ENCODE data around the gene ANO1. TPM values are rescaled to one million over a fixed set of nuclear protein-coding genes. Genes with fewer than 3 reads are reported as not detected.

ANO1 gene
- polyA plus RNA-seq, 4 donors, result 13.4 to 47.0 (median 15.2) TPM

DNA sequence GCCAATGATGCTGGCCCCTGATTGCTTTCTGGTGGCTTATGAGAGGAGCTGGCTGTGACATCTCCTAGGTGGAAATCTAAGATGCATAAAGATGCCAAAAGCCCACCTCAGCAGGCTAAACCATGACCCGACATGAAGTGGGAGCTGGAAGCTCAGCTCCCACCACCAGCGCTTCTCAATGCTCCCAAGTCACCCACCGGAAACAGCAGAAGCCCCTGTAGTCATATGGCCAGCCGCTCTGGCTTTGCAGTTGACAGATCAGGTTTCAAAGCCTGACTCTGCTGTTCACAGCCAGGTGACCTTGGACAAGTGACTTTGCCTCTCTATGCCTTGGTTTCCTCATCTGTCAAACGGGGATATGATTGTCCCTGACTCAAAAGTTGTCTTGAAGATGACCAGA lies 29.1 kb upstream of the ANO1 start:
- no peak for DNase-seq (ENCODE audit: low read depth in 4 of 4, low spot score in 3 of 4)

DNA sequence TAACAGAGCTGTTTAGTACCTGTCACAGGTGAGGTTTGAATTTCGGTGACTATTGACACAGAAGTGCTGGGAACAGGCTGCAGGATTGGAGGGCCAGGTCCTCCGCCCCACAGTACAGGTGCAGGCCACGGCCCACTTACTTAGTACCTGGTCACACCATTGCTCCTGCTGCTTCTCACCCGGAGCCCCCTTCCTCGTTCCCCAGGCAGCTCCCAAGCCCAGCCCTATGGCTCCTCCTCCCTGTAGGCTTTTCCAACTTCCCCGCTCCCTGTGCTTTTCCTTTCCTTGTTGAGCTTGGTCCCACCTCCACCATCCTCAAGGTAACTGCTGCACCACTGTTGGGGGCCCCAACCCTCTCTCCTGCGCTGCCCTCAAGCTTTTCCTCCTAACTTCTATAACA lies 27.9 kb upstream of the ANO1 start:
- DNase-seq (ENCODE audit: low read depth in 4 of 4, low spot score in 3 of 4), result no peak

DNA sequence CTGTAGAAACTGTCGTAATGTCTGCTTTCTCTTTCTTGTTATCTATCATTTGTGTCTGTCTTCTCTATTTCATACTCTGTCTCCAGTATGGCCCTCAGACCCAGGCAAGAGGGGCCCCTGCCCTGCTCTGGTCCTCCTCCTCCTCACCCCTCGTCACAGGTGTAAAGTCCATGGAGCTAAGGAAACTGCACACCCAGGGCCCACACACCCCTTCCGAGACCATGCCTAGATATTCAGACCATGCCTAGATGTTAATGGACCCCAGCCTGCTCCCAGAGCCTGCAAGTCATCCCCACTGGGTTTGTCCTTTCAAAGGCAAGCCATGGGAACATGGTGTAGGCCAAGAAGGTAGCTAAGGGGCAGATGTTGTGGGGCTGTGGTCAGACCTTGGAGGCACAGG lies 24.1 kb upstream of the ANO1 start:
- DNase-seq (ENCODE audit: low read depth in 4 of 4, low spot score in 3 of 4), result no peak

DNA sequence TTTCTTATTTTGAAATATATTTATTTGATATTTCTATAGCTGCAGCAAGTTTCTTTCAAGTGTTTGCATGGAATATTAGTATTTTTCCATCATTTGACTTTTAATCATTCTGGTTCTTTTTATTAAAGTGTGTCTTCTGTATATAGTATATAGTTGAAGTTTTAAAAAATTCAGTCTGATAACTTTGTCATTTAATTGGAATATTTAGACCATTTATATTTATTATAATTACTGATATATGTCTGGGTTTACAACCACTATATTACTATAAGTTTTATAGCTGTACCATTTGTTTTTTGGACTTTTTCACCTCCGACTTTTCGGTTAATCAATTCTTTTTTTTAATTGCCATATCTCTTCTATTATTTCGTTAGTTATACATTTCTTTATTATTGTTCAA lies 22.7 kb upstream of the ANO1 start:
- DNase-seq (ENCODE audit: low read depth in 4 of 4, low spot score in 3 of 4), result no peak

DNA sequence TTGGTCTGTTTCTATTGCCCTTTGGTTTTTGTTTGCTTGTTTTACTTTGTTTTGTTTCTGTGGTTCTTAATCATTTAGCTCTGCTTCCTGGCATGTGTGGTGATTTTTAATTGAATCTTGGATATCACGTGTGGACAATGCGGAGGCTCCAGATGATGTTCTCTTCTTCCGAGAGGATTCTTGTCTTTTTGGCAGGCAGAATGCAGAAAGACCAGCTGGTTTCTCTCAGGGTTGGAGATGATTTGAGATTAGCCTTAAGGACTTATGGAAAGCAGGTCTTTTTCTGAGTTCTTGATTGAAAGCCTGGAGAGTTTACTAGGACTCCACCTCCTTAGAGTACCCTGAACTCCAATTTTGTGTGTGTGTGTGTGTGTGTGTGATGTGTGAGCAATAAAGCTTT lies 21.0 kb upstream of the ANO1 start:
- DNase-seq (ENCODE audit: low read depth in 4 of 4, low spot score in 3 of 4), result no peak

DNA sequence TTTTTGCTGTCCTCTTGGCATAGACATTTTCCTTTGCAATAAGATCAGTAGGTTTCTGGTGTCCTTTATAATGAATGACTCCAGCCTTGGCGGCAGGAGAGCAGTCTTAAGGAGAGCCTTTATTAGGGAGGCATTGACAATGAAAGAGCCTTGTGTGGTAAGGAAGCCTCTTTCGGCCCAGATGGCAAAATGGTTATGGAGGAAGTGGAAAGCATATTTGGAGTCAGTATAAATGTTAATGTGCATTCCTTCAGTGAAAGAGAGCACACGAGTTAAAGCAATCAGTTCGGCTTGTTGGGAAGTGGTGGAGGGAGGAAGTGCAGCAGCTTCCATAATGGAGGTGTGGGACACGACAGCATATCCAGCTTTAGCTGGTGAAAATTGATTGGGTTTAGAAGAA lies 18.1 kb upstream of the ANO1 start:
- no peak for DNase-seq (ENCODE audit: low read depth in 4 of 4, low spot score in 3 of 4)

DNA sequence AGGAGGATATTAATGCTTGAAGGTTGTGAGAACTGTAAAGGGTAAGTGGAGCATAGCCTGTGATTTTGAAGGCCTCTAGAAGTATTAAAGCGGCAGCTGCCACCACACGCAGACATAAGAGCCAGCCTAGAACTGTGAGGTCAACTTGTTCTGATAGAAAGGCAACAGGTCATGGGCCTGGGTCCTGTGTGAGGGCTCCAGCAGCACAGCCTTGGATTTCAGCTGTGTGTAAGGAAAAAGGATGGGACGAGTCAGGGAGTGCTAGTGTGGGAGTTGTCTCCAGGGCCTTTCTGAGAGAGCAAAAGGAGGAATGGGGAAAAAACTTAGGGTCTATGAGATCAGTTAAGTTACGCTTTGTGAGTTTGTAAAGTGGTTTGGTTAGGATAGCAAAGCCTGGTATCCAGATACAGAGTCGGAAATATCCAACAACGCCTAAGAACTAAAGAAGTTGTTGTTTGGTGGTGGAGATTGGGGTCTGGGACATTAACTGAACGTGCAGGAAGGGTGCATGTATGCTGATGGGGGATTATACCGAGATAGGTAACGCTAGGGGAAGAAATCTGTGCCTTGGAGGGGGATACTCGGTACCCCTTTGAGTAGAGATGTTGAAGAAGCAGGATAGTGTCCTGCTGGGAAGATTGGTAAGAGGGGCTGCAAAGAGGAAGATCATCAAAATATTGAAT lies 17.4 kb upstream of the ANO1 start:
- DNase-seq (ENCODE audit: low read depth in 4 of 4, low spot score in 3 of 4), result no peak

DNA sequence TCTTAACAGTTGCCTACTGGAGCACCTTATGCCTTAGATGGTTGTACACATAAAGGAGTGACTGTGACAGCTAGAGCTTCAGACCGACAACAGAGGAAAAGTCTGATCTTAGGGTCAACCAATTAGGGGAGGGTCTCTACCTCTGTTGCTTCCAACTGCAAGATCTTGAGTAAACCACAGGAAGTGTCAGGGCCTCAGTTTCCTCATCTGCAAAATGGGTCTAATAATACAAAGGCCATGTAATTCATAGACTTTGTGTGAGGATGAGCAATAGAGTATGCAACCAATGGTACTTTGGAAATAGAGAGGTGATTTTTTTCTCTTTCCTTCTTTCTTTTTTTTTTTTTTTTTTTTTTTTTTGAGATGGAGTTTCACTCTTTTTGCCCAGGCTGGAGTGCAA lies 16.4 kb upstream of the ANO1 start:
- DNase-seq (ENCODE audit: low read depth in 4 of 4, low spot score in 3 of 4), result no peak

DNA sequence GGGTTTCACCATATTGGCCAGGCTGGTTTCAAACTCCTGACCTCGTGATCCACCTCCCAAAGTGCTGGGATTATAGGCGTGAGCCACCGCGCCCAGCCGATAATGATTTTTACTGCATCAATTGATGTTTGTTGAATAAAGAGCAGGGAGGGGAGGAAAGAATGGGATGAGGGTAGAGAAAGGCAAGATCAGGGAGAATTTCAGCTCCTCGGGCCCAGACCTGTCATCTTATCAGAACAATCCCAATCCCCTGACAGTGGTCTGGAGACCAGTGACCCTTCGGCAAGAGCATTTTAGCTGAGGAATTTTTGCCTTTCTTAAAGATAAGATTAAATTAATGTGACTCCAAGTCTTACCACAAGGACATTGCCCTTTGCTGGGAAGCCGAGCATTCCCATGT lies 15.0 kb upstream of the ANO1 start:
- DNase-seq (ENCODE audit: low read depth in 4 of 4, low spot score in 3 of 4), result no peak

DNA sequence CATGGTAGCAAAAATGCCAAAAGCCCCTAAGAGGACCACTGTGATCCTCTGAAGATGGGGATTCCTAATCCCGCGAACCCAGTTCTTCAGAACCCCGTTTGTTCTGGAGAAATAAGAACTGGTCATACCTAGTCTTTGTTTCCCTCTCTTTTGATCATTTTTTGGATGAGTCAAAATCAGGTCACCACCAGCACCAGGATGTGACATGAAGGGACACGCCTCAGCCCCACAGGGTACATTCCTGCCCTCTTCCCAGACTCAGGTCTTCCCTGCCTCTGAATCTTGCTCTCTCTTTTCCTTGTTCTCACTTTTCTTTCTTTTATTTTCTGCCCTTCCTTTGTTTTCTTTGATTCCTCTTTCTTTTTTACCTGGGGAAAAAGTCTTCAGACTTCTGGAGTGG lies 14.6 kb upstream of the ANO1 start:
- DNase-seq (ENCODE audit: low read depth in 4 of 4, low spot score in 3 of 4), result no peak

DNA sequence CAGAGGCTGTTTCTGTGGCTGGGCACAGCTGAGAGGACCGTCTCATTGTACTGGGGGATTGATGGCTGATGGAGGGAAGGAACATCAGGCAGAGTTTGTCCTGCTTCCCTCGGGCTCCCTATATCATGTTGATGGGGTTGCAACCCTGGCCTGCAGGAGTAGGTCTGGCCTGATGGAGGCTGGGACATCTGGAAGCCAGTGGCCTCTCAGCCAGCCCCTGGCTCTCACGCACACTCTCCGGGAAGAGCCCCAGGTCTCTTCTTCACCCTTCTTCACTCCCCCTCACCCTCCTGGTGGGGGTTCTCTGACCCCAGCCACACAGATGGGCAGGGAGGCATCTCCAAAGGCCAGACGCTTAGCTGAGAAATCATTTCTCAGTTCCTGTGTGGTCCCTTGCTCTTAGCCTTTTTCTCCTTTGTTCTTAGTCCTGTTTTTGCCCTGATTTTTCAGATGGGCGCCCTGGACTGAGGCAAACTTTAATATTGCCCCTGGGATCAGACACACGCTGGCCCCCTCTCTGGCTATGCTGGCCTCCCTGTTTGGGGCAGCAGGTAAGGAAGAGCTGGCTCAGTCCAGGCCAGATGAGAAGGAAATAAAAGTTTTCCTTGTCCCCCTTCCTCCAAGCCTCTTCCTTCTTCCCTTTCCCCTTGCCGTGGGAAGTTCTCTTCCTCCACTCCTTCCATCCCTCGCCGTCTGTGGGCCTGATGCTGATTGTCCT lies 13.9 kb upstream of the ANO1 start:
- DNase-seq (ENCODE audit: low read depth in 4 of 4, low spot score in 3 of 4), result no peak

DNA sequence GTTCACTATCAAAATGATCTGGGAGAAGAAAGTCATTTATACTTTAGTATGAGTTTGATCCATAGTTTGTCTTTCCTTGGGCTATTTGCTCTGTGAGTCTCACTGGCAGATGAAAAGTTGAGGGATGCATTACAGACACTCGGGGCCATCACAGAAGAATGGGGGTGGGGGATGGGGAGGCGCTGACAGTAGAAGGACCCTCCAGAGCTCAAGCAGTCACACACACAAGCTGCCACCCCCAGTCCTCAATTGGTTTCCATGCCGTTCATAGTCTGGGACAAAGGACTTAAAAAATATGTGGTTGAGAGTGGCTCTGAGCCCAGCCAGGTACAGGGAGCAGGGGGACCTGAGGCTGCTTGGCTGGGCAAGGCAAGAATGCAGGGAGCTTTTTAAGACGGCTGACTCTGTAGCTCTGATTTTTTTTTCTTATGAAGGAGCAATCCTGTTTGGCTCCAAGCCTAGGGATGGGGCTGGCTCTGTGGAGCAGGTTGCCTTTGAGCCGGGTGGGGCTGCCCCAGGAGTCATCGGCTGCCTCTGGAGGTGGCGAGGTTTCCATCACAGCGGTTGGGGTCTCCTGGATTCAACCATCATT lies 13.3 kb upstream of the ANO1 start:
- DNase-seq (ENCODE audit: low read depth in 4 of 4, low spot score in 3 of 4), result no peak

DNA sequence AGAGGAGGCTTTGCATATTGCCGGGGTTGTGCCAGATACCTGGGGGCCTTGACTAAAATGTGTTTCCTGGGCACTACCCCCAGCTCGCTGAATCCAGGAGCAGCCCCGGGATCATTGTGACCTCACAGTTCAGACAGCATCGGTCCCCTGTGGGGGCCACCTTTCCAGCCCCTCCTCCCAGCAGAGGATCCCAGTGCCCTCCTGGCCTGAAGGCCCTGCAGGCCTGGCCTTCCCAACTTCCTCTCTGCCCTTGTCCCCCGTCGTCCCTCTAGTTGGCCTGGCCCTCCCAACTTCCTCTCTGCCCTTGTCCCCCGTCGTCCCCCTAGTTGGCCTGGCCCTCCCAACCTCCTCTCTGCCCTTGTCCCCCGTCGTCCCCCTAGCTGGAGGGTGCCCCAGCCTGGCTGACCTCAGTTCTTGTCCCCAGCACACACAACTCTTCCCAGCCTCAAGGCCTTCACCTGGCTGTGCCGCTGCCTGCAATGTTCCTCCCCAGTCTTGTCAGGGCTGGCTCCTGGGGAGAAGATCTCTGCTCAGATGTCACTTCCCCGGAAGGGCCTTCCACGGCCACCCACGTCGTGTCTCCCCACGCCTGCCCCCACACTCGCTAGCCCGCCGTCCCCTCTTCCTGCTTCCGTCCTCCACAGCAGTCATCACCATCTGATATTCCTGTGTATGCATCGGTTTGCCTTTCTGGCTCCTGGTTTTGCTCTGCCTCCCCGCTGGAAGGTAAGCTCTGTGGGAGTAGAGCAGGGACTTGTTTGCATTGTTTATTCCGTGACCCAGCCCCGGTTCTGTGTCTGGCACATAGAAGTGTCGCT lies 12.6 kb upstream of the ANO1 start:
- no peak for DNase-seq (ENCODE audit: low read depth in 4 of 4, low spot score in 3 of 4)

DNA sequence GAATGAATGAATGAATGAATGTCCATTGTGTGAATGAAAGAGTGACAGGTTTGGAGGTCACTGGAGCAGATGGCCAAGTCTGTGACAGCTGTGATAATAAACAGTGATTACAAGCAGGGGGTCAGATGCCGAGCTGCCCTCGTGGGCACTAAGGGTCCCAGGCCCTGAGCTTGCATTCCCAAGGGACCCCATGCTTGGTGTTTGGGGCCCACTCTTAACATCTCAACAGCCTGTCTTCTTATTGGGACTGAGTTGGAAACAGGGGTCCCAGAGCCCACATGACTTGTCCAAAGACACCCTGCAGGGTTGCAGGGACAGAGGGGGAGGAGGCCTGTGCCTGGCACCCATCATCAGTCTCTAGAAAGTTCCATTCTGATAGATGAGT lies 12.0 kb upstream of the ANO1 start:
- no peak for DNase-seq (ENCODE audit: low read depth in 4 of 4, low spot score in 3 of 4)

DNA sequence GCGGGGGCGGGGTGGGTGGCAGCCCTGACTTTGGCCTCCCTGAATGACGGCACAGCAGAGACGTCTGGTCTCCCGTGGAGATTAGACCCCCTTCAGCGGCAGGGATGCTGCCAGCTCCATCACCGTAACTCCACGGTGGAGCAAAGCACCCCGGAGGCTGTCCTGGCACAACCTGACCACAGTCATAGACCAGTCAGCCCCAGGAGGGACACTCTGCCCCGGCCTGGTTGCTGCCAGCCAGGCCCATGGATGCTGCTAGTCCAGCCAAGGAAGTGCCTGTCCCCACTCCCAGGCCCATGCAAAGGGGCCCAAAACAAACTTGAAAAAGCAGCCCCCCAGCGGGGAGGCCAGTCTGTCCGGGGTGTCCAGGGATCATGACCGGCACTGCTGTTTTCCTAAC lies 11.5 kb upstream of the ANO1 start:
- no peak for DNase-seq (ENCODE audit: low read depth in 4 of 4, low spot score in 3 of 4)

DNA sequence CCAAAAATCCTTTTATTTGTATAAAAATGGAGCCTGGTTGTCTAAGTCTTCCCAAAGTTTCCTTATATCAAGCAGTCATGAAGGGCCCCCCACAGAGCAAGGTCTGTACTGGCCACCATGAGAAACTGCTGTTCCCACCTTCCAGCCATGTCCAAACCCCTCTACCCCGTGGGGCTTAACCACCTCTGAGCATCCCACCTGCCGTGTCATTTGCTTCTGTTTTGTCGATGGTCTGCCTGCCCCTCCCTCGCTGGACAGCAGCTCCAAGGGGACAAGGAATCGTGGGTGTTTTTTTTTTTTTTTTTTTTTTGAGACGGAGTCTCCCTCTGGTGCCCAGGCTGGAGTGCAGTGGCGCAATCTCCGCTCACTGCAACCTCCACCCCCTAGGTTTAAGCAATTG lies 11.1 kb upstream of the ANO1 start:
- no peak for DNase-seq (ENCODE audit: low read depth in 4 of 4, low spot score in 3 of 4)

DNA sequence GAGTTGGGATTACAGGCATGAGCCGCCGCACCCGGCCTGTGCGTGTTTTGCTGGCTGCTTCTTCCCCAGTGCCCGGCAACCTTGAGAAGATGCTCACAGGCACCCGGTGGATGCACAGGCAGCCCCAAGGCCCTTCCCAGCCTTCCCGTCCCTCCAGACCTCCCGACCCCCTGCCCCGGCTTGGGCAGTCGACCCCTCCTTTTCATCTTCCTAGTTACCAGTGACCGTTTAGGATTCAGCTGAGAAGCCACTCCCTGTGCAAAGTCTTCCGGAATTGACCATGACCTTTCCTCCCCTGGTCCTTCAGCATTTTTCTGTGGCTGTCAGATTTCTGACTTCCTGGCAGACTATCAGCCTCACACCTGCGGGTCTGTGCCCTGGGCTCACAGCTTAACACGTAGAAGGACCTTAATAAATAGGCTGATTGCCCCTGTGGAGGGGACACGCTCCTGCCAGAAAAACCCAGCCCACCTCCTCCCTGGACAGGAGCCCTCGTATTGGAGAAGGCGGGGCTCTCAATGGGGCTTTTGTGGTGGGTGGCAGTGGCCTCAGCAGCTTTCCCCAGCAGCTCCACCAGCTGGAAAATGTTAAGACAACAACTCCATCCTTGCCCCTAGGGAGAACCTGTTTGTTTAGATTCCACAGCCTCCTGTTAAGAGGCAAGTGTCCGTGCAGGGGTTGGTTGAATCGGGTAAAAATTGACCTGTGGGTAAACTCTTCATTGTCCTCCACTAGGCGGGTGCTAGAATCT lies 10.4 kb upstream of the ANO1 start:
- no peak for DNase-seq (ENCODE audit: low read depth in 4 of 4, low spot score in 3 of 4)

DNA sequence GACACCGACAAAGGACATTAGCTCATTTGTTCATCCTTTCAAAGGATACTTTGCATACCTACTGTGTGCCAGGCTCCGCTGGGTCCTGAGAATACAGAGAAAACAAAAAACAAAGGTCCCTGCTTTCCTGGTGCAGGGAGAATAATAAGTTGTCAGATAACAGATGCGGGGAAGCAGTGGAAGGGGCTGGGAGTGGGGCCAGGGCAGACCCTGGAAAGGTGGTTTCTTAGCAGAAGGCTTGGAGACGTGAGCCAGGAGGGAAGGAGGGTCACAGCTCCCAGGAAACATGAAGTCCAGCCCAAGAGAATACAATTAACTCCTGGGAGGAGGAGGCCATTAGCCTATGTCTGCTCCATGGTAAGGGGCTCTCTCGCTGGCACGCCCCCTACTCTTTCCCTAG lies 9.8 kb upstream of the ANO1 start:
- no peak for DNase-seq (ENCODE audit: low read depth in 4 of 4, low spot score in 3 of 4)

DNA sequence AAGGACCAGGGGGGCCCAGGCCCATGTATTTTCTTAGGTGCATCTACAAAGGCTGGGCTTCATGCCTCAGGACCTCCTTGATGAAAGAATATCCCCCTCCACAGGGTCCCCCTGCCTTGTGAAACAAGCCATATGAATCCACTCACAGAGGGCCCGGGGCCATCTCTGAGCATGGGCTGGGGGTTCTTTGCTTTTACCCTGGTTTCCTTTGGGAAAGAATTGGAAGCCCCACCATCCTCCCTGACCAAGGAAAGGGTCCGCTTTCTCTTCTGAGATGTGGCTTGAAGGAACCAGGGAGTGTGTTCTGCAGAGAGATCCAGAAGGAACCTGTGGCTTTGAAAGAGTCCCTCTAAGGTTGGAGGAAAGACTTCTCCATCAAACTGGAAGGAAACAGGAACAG lies 9.2 kb upstream of the ANO1 start:
- DNase-seq (ENCODE audit: low read depth in 4 of 4, low spot score in 3 of 4), result no peak

DNA sequence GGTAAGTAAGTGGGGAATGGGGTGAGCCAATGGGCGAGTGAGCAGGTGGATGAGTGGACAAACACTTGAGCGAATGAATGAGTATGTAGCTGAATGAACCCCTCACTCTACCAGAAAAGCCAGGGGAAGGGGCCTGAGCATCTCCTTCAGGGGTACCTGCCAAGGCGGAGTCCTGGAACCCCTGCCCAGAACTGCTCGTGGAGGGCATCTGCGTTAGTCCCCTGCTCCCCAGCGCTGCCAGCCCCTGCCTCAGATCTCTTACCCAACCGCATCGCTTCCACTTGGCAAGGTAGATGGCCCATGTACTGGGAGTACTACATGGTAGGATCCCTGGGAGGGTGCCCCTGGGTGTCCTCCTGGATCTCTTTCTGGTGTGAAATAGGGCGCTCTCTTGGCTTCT lies 7.4 kb upstream of the ANO1 start:
- no peak for DNase-seq (ENCODE audit: low read depth in 4 of 4, low spot score in 3 of 4)

DNA sequence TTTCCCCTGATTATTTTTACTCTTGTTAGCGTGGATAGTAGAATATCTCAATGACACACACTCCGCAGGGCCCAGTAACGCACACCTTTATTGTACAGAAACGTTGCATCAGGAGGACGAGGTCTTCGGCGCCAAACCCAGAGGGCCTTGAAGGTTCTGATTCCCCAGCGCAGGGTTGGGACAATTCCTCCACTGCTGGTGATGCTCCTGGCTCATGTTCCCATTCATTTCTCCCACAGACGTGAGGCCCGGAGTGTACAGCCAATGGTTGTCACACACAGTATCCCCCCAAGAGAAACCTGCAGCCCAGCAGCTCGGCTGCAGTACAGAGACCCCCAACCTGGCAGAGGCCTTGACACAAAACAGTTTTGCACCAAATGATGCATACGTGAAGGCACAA lies 6.1 kb upstream of the ANO1 start:
- no peak for DNase-seq (ENCODE audit: low read depth in 4 of 4, low spot score in 3 of 4)

Measured in left renal pelvis (tissue), 4 donors.